Dermis blood vessel endothelial cell (primary cell): ENCODE results near the gene KRT27. TPM values are rescaled to one million over a fixed set of nuclear protein-coding genes. Genes with fewer than 3 reads are reported as not detected.
"Not testable (repeated sequence)": the region's sequence is repeated elsewhere in the genome, so short reads cannot be mapped to it uniquely, and the experiment has no call there.

Experiments used
- DNase-seq: peaks from one replicate; pipeline ENCODE4 v3.0.0; 2010
- total RNA-seq: library from RNA; depleted of rRNA; stranded (reverse); fragments of >200 nt; gene quantifications from 2 replicates; pipeline ENCODE4 v1.2.3, GENCODE V29; 2014

KRT27 gene, protein sequence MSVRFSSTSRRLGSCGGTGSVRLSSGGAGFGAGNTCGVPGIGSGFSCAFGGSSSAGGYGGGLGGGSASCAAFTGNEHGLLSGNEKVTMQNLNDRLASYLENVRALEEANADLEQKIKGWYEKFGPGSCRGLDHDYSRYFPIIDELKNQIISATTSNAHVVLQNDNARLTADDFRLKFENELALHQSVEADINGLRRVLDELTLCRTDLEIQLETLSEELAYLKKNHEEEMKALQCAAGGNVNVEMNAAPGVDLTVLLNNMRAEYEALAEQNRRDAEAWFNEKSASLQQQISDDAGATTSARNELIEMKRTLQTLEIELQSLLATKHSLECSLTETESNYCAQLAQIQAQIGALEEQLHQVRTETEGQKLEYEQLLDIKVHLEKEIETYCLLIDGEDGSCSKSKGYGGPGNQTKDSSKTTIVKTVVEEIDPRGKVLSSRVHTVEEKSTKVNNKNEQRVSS
- total RNA-seq: not detected in 2 replicates

DNA sequence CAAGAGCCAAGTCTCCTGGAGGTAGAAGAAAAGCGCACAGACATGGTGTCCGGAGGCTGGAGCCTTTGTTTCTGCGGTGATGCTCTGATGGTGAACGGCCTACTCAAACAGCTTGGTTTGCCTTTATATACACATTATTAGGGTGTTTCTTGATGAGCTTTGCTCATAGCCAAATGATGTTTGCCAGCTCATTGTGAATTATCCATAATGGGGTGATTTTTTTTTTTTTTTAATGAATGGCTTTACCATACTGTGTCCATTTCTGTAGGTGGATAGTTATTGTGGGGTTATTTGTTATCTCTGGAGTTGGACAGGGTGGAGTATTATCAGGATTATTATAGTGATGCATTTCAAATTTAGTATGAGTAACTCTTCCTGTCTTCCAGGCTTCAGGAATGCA, at the start of gene KRT27:
TSS of gene KRT27 (minus strand) at position 101 of the 400 bp plus-strand sequence. CDS start at position 44, 57 bp downstream.
- no peak for DNase-seq

DNA sequence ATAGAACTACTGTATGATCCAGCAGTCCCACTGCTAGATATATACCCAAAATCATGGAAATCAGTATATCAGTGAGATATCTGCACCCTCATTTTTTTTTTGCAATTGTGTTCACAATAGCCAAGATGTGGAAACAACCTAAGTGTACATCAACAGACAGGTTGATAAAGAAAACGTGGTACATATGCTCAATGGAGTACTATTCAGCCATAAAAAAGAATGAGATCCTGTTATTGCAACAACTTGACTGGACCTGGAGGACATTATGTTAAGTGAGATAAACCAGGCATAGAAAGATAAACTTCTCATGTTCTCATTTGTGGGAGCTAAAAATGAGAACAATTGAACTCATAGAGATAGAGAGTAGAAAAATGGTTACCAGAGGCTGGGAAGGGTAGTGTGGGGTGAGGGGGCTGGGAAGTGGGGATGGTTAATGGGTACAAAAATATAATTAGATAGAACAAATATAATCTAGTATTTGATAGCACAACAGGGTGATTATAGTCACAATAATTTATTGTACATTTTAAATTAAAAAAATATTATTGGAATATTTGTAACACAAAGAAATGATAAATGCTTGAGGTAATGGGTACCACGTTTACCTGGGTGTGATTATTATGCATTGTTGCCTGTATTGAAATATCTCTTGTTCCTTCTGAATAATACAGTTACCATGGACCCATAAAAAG, 47.9 kb upstream of the KRT27 start:
- no peak for DNase-seq

GRCh38 chr17:40828454-40829044, 46.2 kb upstream of the KRT27 start:
- DNase-seq: no peak

DNA sequence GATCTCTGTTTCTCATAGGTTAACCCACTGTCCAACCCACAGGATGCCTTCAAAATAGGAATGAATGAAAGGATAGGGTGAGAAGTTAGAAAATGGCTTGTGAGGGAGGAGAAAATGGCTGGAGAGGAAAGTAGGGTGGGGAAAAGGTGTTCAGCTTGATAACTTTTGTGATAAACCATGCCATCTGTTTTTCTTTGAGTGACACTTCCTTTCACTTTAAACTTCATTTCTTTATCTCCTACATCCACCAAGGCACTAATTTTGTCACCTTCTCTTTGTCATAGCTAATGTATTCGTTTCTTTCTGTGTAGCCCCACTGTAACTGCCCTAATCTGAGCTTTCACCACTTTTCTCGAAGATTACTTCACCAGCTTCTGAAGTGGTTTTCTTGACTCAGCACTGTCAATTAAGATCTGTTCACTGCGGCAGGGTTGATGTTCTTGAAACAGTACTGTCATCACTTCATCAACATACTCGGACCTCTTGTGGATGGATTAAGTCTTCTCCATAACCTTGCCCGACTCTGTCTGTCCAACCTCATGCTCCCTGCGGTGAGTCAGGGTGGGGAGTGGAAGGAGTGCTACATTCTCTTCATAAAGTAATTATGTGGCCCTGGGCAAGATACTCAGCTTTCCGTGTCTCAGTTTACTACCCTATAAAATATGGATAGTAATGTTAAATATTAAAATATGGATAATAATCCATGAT, 45.5 kb upstream of the KRT27 start:
- no peak for DNase-seq

- DNase-seq: no peak
Measured at GRCh38 chr17:40825599-40825998, 43.2 kb upstream of the KRT27 start.

DNA sequence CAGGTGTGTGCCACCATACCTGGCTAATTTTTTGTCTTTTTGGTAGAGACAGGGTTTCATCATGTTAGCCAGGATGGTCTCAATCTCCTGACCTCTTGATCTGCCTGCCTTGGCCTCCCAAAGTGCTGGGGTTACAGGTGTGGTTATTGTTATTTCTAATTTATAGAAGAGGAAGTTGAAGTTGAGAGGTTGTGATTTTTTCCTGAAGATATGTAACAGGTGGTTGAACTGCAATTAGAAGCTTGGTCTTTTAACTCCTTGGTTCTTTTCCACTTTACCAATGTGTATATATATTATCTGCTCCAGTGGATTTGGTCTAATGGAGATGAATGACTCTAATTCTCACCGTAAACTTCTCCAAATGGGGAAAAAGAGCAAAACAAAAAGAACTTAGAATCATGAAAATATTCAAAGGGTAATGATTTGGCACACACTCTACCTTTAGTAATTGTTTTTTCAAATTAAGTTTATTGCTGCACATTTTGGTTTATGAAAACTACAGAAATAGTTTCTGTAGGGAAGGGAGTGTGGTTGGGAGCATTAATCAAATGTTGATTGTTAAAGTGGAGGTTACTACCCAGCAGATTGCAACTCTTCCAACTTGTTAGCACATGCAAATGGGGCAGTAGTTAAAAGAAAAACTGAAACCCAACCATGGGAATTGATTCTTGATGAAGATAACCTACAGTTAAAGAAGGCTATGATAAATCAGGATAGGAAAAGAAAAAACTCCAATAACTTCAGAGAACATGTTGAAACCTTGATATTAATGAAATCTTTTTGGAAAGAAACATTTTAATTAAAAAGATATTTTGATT, 41.9 kb upstream of the KRT27 start:
- DNase-seq: no peak

GRCh38 chr17:40822132-40822812, 39.9 kb upstream of the KRT27 start, which contains the start of gene KRT10:
Gene KRT10, minus strand, starts transcription at chr17:40822614. Its CDS starts 29 bp downstream, at chr17:40822585.
- no peak for DNase-seq

- DNase-seq: no peak
Measured at GRCh38 chr17:40821536-40821935, 39.2 kb upstream of the KRT27 start.

GRCh38 chr17:40820228-40820838, 38.0 kb upstream of the KRT27 start:
- no peak for DNase-seq

DNA sequence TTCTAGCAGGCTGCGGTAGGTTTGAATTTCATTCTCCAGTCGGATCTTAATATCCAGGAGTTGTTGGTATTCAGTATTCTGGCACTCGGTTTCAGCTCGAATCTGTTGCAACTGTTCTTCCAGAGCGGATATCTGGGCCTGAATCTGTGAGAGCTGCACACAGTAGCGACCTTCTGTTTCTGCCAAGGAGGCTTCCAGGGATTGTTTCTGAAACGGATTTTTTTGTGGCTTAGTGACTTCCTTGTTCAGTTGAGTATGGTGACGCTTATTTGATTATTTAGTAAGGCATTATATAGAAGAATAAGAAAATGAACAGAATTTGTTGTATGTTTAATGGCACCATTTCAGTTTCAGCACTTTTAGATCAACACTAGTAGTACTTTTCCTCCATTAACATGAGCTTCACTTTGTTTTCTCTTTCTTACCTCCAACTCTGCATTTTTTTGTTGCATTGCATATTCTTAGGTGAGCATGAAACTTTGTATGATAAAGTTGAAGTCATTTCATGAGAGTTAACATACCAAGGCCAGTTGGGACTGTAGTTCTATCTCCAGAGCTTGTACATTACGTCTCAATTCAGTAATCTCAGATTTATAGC, 37.3 kb upstream of the KRT27 start:
- peak; percentile 60 for DNase-seq

DNA sequence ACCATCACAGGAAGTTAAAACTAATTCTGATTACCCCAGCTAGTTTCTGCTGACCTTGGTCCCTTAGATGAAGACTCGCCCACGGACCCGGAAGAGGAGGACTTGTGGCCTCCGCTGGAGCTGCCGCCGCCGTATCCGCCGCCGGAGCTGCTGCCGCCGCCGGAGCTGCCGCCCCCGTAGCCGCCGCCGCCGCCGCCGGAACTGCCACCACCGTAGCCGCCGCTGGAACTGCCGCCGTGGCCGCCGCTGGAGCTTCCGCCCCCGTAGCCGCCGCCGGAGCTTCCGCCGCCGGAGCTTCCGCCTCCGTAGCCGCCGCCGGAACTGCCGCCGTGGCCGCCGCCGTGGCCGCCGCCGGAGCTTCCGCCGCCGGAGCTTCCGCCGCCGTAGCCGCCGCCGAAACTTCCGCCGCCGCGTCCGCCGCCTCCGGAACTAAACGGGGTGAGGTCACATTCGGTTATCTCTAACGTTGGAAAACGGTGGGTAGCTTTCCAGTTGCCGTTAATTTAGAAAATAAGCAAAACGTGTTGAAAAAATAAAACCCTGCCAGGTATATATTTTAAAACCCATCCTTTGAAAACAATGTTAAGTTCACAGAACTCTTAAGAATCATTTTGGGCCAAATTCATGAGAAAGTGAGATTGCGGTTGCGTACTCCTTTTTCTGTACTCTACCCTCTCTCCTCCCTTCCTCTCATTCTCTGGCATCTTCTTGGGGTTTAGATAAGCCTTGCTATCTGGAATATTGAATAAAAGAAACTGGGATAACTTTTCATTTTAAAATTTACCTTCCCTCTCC, 36.6 kb upstream of the KRT27 start:
- DNase-seq: peak; percentile 88

- peak; percentile 6 for DNase-seq
Measured at GRCh38 chr17:40818343-40818732, 36.0 kb upstream of the KRT27 start.

DNA sequence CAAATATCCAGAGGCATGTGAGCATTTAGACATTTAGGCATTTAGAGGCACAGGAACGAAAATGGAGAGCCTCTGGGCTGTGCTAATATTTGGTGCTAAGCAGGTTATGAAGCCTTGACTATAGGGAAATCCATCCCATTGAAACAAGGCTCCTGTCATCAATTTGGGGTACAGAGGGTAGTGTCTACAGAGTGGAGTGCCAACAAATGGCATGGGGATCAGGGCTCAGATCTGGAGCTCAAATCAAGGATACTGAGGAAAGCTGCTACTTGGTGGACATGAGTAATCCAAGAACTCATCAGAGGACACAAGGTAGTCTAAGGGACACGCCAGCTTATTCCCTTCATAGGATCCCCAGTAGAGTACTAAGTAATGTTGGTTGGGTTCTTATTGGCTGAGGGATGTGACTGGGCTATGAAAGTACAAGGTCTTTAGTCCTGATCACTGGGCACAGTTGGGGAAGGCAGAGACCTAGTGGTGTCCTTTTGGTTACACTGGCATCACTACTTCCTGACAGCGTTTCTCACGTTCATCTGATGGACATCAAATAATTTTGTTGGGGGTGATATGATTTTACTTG, 34.8 kb upstream of the KRT27 start:
- DNase-seq: no peak

DNA sequence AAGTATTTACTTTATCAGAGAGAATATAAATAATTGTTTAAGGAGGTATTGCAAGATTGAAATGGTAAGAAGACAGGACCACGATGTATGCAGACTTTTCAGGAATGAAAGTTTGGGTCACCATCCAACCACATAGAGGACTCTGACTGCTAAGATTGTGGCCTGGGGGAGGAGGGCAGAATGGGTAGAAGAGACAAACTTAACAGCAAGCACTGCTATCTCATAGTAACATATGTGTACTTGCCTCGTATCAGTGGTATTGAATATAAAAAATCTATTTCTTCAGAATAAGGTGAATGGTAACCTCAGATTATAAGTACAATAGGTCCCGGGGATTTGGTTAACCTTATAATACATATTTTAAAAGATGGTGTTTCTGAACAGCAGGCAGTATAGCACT, 34.2 kb upstream of the KRT27 start:
- DNase-seq: no peak

DNA sequence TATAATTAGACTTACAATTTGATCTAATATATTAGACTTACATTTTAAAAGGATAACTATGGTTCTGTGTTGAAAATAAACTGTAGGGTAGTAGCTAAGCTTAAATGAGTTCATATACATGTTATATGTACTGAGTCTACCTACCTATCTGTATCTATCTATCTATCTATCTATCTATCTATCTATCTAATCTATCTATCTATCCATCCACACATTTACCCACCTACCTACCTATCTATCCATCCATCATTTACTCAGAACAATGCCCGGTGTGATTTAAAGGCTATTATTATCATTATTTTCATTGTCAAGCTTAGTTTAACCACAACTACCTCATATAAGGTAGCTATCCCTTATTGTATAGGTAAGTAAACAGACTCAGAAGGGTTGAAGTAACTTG, 33.0 kb upstream of the KRT27 start:
- DNase-seq: no peak

GRCh38 chr17:40814657-40815056, 32.3 kb upstream of the KRT27 start:
- DNase-seq: not testable (repeated sequence)

- peak; percentile 33 for DNase-seq
Measured at GRCh38 chr17:40813804-40814203, 31.5 kb upstream of the KRT27 start.

- DNase-seq: no peak
Measured at GRCh38 chr17:40812639-40813038, 30.3 kb upstream of the KRT27 start.

DNA sequence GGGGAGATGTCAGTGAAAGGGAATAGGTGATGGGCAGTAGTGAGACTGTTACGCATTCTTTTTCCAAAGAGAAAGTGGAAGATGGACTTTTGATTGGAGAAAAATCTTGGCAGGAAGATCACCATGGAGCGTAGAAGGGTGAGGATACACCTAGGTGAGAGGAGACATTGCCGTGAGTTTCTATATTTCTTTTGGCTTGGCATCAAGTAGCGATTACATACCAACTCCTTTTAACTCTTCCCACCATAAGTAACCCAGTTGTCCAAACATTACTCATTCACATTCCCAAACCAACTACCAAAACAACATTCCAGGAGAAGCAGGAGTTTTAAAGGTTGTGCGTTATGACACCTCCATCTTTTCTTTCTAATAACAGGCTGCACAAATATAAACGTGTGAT, 28.1 kb upstream of the KRT27 start:
- peak; percentile 58 for DNase-seq
